RWPE2 (cell line): ENCODE measurements around the gene MTM1.

Experiments used
- ATAC-seq: fragments of 200-7000 bp; cut with Tn5 transposase; 3 replicates; pipeline ENCODE4 v1.9.1; 2021; ENCODE audit warnings: low read depth
- DNase-seq: peaks from one replicate; pipeline ENCODE4 v3.0.0-alpha.2; 2020; ENCODE audit warnings: low spot score
- H3K27ac ChIP-seq: fragments of 450-650 bp; 2 replicates; pipeline ENCODE4 v1.5.1; 2017; ENCODE audit warnings: mild to moderate bottlenecking; ENCODE audit not compliant: poor library complexity, severe bottlenecking
- H3K27me3 ChIP-seq: fragments of 250-450 bp; sonication (Bioruptor Pico); 2 replicates; pipeline ENCODE4 v1.5.1; 2021; ENCODE audit warnings: mild to moderate bottlenecking, moderate library complexity; ENCODE audit not compliant: insufficient read depth, poor library complexity, severe bottlenecking
- H3K36me3 ChIP-seq: fragments of 250-450 bp; sonication (Bioruptor Pico); 2 replicates; pipeline ENCODE4 v1.5.1; 2020; ENCODE audit warnings: low read depth, mild to moderate bottlenecking, moderate library complexity
- H3K4me1 ChIP-seq: fragments of 250-450 bp; sonication (Bioruptor Pico); 2 replicates; pipeline ENCODE4 v1.5.1; 2021; ENCODE audit warnings: mild to moderate bottlenecking, moderate library complexity; ENCODE audit not compliant: insufficient read depth, poor library complexity, severe bottlenecking
- H3K4me3 ChIP-seq: fragments of 250-450 bp; sonication (Bioruptor Pico); 2 replicates; pipeline ENCODE4 v1.5.1; 2021; ENCODE audit warnings: mild to moderate bottlenecking, moderate library complexity; ENCODE audit not compliant: severe bottlenecking
- H3K9me3 ChIP-seq: fragments of 250-450 bp; sonication (Bioruptor Pico); 2 replicates; pipeline ENCODE4 v1.5.1; 2021; ENCODE audit warnings: mild to moderate bottlenecking, moderate library complexity; ENCODE audit not compliant: severe bottlenecking
- CTCF ChIP-seq: fragments of 450-650 bp; IDR thresholded peaks from one replicate; pipeline ENCODE4 v1.5.1; 2017; ENCODE audit warnings: mild to moderate bottlenecking, moderate library complexity; ENCODE audit not compliant: poor library complexity, severe bottlenecking

Gene MTM1

GRCh38 chrX:150527108-150527507, 41.3 kb upstream of the MTM1 start:
- DNase-seq (no peak), ATAC-seq (no peak)
- Histone ChIP-seq H3K36me3 (no peaks in the 10 kb centered on the region), H3K4me1 (no peaks in the 10 kb centered on the region), H3K27ac (no peak overlapping the region), H3K27me3 (no peaks in the 10 kb centered on the region), H3K9me3 (no peaks in the 10 kb centered on the region), H3K4me3 (no peak overlapping the region)
- TF ChIP-seq CTCF: no peak

- Histone ChIP-seq H3K27me3 (no peaks in the 10 kb centered on the region), H3K27ac (no peak overlapping the region), H3K9me3 (no peaks in the 10 kb centered on the region), H3K4me3 (no peak overlapping the region), H3K4me1 (no peaks in the 10 kb centered on the region), H3K36me3 (no peaks in the 10 kb centered on the region)
- TF ChIP-seq CTCF: no peak
- no peak for DNase-seq
- ATAC-seq: no peak
Observed at GRCh38 chrX:150529587-150529986, 38.8 kb upstream of the MTM1 start.

- H3K27me3 ChIP-seq: no peaks in the 10 kb centered on the region
- H3K27ac ChIP-seq: no peak overlapping the region
- TF ChIP-seq CTCF: no peak
- H3K9me3 ChIP-seq: no peaks in the 10 kb centered on the region
- H3K4me3 ChIP-seq: no peak overlapping the region
- H3K36me3 ChIP-seq: no peaks in the 10 kb centered on the region
- DNase-seq (no peak), ATAC-seq (no peak)
- H3K4me1 ChIP-seq: no peaks in the 10 kb centered on the region
Observed at GRCh38 chrX:150530821-150531220, 37.6 kb upstream of the MTM1 start.

GRCh38 chrX:150531467-150531866, 37.0 kb upstream of the MTM1 start:
- no peaks in the 10 kb centered on the region for H3K27me3 ChIP-seq
- ATAC-seq (no peak), DNase-seq (no peak)
- no peak for TF ChIP-seq CTCF
- no peaks in the 10 kb centered on the region for H3K4me1 ChIP-seq
- no peaks in the 10 kb centered on the region for H3K9me3 ChIP-seq
- H3K4me3 ChIP-seq: no peak overlapping the region
- H3K27ac ChIP-seq: no peak overlapping the region
- H3K36me3 ChIP-seq: no peaks in the 10 kb centered on the region

GRCh38 chrX:150533863-150534262, 34.6 kb upstream of the MTM1 start:
- DNase-seq (no peak), ATAC-seq (no peak)
- Histone ChIP-seq H3K4me3 (no peak overlapping the region), H3K4me1 (no peaks in the 10 kb centered on the region), H3K36me3 (no peaks in the 10 kb centered on the region), H3K27me3 (no peaks in the 10 kb centered on the region), H3K27ac (no peak overlapping the region), H3K9me3 (no peaks in the 10 kb centered on the region)
- no peak for TF ChIP-seq CTCF
